ENCODE results near the gene GLYATL2.

The GLYATL2 gene

DNA sequence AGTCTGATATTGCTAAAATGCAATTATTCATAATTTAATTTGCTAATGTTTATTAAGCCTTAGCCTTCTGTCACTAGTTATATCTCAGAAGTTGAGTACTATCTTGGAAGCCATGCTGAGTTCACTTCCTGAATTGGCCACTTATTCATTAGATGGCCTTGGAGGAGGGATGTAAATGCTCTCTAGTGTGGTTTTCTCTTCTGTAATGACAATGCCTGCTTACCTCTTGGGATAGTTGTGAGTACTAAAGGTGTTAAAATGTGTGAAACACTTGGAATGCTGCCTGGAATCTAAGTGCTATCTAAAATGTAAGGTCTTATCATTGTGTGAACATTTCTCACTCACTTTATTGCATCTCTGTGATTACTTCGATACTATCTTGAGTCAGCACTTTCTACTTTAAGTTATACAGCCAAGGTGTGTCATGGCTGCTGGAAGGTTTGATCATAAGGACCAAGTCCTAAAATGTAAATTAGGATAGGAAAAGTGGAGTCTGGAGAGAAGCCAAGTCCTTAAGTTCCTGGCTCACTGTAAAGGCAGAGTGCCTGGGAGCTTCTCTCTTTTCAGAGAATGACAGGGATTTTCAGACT lies 12.4 kb downstream of the GLYATL2 start:
- DNase-seq (ENCODE audit: insufficient read length, low spot score) (no peak), FAIRE-seq (no peak)
- TF ChIP-seq, protein P1, sequence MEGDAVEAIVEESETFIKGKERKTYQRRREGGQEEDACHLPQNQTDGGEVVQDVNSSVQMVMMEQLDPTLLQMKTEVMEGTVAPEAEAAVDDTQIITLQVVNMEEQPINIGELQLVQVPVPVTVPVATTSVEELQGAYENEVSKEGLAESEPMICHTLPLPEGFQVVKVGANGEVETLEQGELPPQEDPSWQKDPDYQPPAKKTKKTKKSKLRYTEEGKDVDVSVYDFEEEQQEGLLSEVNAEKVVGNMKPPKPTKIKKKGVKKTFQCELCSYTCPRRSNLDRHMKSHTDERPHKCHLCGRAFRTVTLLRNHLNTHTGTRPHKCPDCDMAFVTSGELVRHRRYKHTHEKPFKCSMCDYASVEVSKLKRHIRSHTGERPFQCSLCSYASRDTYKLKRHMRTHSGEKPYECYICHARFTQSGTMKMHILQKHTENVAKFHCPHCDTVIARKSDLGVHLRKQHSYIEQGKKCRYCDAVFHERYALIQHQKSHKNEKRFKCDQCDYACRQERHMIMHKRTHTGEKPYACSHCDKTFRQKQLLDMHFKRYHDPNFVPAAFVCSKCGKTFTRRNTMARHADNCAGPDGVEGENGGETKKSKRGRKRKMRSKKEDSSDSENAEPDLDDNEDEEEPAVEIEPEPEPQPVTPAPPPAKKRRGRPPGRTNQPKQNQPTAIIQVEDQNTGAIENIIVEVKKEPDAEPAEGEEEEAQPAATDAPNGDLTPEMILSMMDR (IDR thresholded peaks at IDR 0.05; ENCODE audit: insufficient read depth, missing control alignments), result no peak

DNA sequence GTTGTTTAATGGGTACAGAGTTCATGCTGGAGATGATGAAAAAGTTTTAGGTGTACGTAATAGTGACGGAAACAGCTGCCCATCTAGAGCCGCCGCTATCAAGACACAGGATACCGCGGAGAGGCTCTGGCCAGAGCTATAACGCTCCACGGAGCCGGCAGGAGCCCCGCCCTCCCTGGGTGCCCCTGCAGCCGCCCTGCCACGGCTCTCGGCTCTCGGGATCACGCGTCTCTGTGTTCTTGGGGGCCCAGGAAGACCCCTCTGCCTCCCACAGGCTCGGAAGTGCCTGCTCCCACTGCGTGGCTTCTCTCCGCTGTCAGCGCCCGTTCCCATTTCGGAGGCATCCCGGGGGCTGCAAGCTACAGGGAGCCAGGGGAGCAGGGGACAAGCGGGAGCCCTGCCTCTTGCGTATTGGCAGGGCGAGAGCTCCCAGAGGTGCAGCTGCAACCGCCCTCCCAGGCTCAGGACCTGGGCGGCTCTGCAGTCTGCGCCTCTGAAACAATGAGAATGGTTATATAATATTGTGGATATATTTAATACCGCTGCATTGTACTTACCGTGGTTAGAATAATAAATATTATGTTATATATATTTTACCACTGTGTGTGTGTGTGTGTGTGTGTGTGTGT lies 13.7 kb downstream of the GLYATL2 start:
- TF ChIP-seq, protein P1 (IDR thresholded peaks at IDR 0.05; ENCODE audit: insufficient read depth, missing control alignments), result no peak
- FAIRE-seq (no peak), DNase-seq (ENCODE audit: insufficient read length, low spot score) (no peak)

DNA sequence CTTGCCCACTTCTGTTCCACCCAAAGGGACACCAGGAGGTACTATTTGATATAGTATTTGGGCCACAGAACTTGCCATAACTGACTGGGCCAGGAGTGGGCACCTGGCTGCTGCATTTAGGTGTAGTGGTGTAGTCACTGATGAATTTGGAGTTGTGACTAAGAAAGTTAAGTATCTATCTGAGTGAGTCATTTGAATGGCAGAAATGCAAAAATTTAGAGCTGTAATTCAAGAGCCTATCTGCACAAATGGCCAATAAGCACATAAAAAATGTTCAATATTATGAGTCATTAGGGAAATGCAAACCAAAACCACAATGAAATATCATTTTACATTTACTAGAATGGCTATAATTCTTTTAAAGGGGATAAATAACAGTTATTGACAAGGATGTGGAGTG lies 14.7 kb downstream of the GLYATL2 start:
- TF ChIP-seq, protein P1 (IDR thresholded peaks at IDR 0.05; ENCODE audit: insufficient read depth, missing control alignments), result no peak
- DNase-seq (ENCODE audit: insufficient read length, low spot score) (no peak), FAIRE-seq (no peak)

DNA sequence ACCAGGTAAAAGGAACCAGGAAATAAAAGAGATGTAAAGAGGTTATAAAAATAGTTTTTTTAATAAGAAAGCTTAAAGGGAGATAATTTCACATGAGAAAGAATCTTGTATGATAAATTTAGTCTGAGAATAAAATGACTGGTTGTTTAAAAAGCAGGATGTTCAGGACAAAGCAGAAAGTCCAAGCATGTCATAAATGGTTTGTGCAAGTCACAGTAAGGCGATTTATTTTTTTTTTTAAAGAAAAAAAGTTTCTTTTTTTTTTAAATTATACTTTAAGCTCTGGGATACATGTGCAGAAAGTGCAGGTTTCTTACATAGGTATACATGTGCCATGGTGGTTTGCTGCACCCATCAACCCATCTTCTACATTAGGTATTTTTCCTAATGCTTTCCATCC lies 30.8 kb downstream of the GLYATL2 start:
- DNase-seq (ENCODE audit: insufficient read length, low spot score) (no peak), FAIRE-seq (no peak)
- TF ChIP-seq, protein P1 (IDR thresholded peaks at IDR 0.05; ENCODE audit: insufficient read depth, missing control alignments), result no peak

DNA sequence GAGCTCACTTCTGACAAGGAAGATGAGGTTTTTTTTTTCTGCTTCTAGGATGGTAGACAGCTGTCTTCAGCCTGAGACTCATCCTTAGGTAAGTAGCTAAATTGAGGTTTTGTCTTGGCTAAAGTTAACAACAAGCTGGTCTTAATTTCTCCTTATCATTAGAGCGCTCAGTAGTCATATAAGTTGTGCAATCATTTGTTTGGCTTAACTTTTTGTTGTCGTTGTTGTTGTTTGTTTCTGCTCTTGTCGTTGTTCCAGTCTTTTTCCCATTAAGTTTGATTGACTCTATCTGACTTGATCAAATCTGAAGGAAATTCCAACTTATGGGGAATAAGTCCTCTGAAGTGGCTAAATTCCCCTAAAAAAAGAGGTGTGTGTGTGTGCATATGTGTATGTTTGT lies 33.0 kb downstream of the GLYATL2 start:
- FAIRE-seq (no peak), DNase-seq (ENCODE audit: insufficient read length, low spot score) (no peak)
- TF ChIP-seq, protein P1 (IDR thresholded peaks at IDR 0.05; ENCODE audit: insufficient read depth, missing control alignments), result no peak

DNA sequence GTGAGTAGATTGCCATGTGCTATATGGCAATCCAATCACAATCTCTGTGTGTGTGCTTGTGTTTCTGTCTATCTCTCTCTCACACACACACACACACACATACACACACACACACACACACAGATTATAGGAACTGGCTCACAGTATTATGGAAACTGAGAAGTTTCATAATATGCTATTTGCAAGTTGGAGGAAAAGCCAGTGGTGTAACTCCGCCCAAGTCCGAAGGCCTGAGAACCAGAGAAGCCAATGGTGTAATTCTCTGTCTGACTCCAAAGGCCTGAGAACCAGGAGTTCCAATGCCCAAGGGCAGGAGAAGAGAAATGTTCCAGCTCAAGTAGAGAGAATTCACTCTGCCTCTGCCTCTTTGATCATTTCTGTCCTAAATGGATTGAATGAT lies 37.2 kb downstream of the GLYATL2 start:
- DNase-seq (ENCODE audit: insufficient read length, low spot score) (no peak), FAIRE-seq (no peak)
- TF ChIP-seq, protein P1 (IDR thresholded peaks at IDR 0.05; ENCODE audit: insufficient read depth, missing control alignments), result no peak

DNA sequence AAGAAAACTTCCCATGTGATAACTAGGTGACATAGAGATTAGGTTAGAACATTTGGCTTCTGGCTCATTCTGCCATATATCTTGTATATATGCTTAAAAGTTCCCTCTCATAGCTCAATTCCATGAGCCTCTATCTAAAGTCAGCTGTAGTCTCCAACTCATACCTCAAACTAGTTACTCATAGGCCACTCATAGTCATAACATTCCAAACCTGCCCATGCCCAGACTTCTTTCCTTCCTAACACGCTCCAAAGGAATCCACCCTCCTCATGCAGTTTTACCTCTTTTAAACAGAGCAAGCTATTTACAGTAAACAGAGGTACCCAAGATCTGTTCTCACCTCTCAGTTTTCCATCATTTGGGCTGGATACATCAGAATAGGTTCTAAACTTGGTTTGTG lies 39.4 kb downstream of the GLYATL2 start:
- DNase-seq (ENCODE audit: insufficient read length, low spot score), result no peak
- no peak for FAIRE-seq
- TF ChIP-seq, protein P1 (IDR thresholded peaks at IDR 0.05; ENCODE audit: insufficient read depth, missing control alignments), result no peak

Measured in D721Med (cell line).